PC-3 (cell line): ENCODE measurements around the gene CBX6.

Experiments used
- CTCF ChIP-seq: fragments of 300-600 bp; sonication (generic); conservative IDR thresholded peaks from 2 replicates; pipeline ENCODE4 v1.5.1; 2017; ENCODE audit warnings: antibody characterized with exemption, low read depth, mild to moderate bottlenecking, low read length
- EZH2 ChIP-seq: fragments of 300-600 bp; sonication (generic); IDR thresholded peaks from one replicate; pipeline ENCODE4 v1.6.1; 2017; ENCODE audit warnings: antibody characterized with exemption, mild to moderate bottlenecking, low read length; ENCODE audit not compliant: unreplicated experiment
- EZH2phosphoT487 ChIP-seq: fragments of 300-600 bp; sonication (generic); IDR thresholded peaks from 2 replicates; pipeline ENCODE4 v1.6.1; 2018; ENCODE audit warnings: mild to moderate bottlenecking, antibody characterized with exemption, low read length, borderline replicate concordance

DNA sequence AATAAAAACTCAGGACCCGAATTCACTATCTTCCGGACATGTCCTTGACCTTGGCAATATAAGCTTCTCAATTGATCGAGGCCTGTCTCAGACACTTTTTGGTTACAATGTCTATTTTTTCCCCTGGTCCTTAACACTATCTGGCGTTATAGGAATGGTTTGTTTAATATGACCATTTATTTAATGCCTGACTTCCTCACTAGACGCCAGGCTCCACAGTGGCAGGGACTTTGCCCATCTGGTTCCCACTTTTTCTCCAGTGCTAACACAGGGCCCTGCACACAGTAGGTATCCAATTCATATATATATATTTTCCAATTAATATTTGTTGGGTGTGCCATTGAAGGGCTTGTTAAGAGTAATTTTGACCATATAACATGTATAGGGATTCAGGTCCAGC lies 7.9 kb upstream of the CBX6 start:
- no peak for TF ChIP-seq EZH2phosphoT487
- no peak for TF ChIP-seq CTCF
- no peak for TF ChIP-seq EZH2
